Heart right ventricle (tissue), 16 donors: ENCODE data around the gene IL22RA1. TPM values are rescaled to one million over a fixed set of nuclear protein-coding genes. Genes with fewer than 3 reads are reported as not detected.

Experiments used
- ATAC-seq, 8 donors: fragments of 200-7000 bp; cut with Tn5 transposase; one replicate each; pipeline ENCODE4 v1.9.1; 2020; ENCODE audit warnings: mild to moderate bottlenecking in 8 of 8, moderate library complexity in 8 of 8, moderate number of reproducible peaks in 1 of 8
- DNase-seq, 2 donors: peaks; one replicate each; pipeline ENCODE4 v3.0.0-alpha.2; 2020
- H3K27ac ChIP-seq, 10 donors: fragments of 200-600 bp; sonication (generic) in 2 of 10; one replicate each; pipeline versions ENCODE4 v1.5.0 to v1.8.0; 2020 to 2022; ENCODE audit warnings: mild to moderate bottlenecking in 3 of 10
- H3K27me3 ChIP-seq, 7 donors: fragments of 200-600 bp; one replicate each; pipeline ENCODE4 v1.8.0; 2021 to 2022; ENCODE audit warnings: mild to moderate bottlenecking in 2 of 7
- H3K36me3 ChIP-seq, 9 donors: fragments of 200-600 bp; sonication (generic) in 1 of 9; one replicate each; pipeline versions ENCODE4 v1.5.0 to v1.8.0; 2020 to 2022; ENCODE audit warnings: mild to moderate bottlenecking in 2 of 9
- H3K4me1 ChIP-seq, 9 donors: fragments of 200-600 bp; sonication (generic) in 1 of 9; one replicate each; pipeline versions ENCODE4 v1.5.0 to v1.8.0; 2020 to 2022; ENCODE audit warnings: mild to moderate bottlenecking in 4 of 9
- H3K4me3 ChIP-seq, 10 donors: fragments of 200-600 bp; sonication (generic) in 2 of 10; one replicate each; pipeline versions ENCODE4 v1.5.0 to v1.8.0; 2020 to 2022; ENCODE audit warnings: mild to moderate bottlenecking in 7 of 10, moderate library complexity in 2 of 10
- H3K9me3 ChIP-seq, 11 donors: fragments of 200-600 bp in 10 of 11; sonication (generic) in 2 of 11; one replicate each; pipeline versions ENCODE4 v1.5.0 to v1.8.0; 2013 to 2022; ENCODE audit warnings: mild to moderate bottlenecking in 2 of 11, control low read depth in 1 of 11, moderate library complexity in 1 of 11
- CTCF ChIP-seq, 9 donors: fragments of 200-600 bp; sonication (generic) in 2 of 9; IDR thresholded peaks; one replicate each; pipeline versions ENCODE4 v1.5.0 to v1.8.0; 2021 to 2022; ENCODE audit warnings: antibody characterized with exemption in 9 of 9, mild to moderate bottlenecking in 5 of 9, moderate library complexity in 1 of 9
- WGBS, 2 donors: extraction: QIAGEN DNeasy Blood & Tissue Kit; methylation state at CpG; one replicate each; pipeline ENCODE4 v1.1.7; 2013; ENCODE audit warnings: inconsistent platforms in 1 of 2; 5-methylcytosine and 5-hydroxymethylcytosine counted together
- intact Hi-C, 10 donors: fragments of 100-400 bp; cut with DNase I; formaldehyde crosslinking; loops; one replicate each; pipeline versions ENCODE4 v1.11.1 to v1.14.2; 2022
- polyA plus RNA-seq, 2 donors: library from polyadenylated mRNA; stranded (reverse); fragments of 200-250 nt; gene quantifications; one replicate each; pipeline ENCODE4 v1.2.3, GENCODE V29; 2013
- total RNA-seq, 10 donors: library from RNA; stranded (reverse); fragmentation: NEBNext Ultra II Directional in 3 of 10; extraction: Animal tissue kit (Norgen Biotek cat#: 25700) in 3 of 10; gene quantifications; one replicate each; pipeline versions ENCODE4 v1.2.1 to v1.2.4, GENCODE V29; 2021 to 2023
- donor health status: Arrhythmogenic right ventricular cardiomyopathy.
- donor health status: ischemic (EF 13 %, LVEDD 7.1; RV severe dilation, severe dysfunction).
- donor health status: healthy with polysubstance abuse.
- donor health status: DM: no; HTN: yes; CAD: no.
- donor health status: DM: no; HTN: no; CAD: no.
- donor health status: ischemic (EF 25% LVEDD 6.9; RV normal size, moderate dysfunction).
- donor health status: ischemic (EF 25% LVEDD 5.7; RV mildly dilated, moderate dysfunction).
- donor health status: healthy.
- donor health status: DM: yes; HTN: yes; CAD: no.
- donor health status: Ischemic cardiomyopathy.
- donor health status: ischemic (EF 35%, LVEDD 5.7; RV mildly dilated, moderate dysfunction).
- donor health status: nonischemic (EF 11% LVEDD 7.7; RV severe dilation, severe dysfunction).
- donor health status: DM: yes; HTN: yes; CAD: no.
- donor health status: PGD.
- donor health status: ischemic (EF 29% LVEDD 5.4; RV normal size, mild dysfunction).
- donor health status: nonischemic (EF 23%, LVEDD 6.1; RV moderate dilation, normal function).

Gene IL22RA1
- total and polyA plus RNA-seq, 12 donors = 0.07 to 1.6 (median 0.29) TPM; not detected in 1

- WGBS, 2 donors = 22 to 26% methylated on average over 6 of the region's 6 CpGs
- Histone ChIP-seq H3K4me3 (no peak overlapping the region), H3K27me3 (no peaks in the 10 kb centered on the region), H3K27ac (peak overlapping the region in 9 of 10 donors; percentile 25 to 80 (median 67)), H3K36me3 (no peaks in the 10 kb centered on the region), H3K9me3 (peaks cover 0 to 16% (median 4%) of the 10 kb centered on the region in 11 donors), H3K4me1 (peaks cover 0 to 16% (median 11%) of the 10 kb centered on the region in 9 donors)
- peak in 1 of 2 donors; percentile 43 for DNase-seq
- peak; percentile 44 to 90 (median 78) for ATAC-seq
- intact Hi-C loops = loop anchor here in 1 of 10 donors (10.0 kb wide), 1 partner anchor 171 kb away; the partner anchor contains the start of gene PNRC2
- no peak for TF ChIP-seq CTCF (IDR thresholded peaks at IDR 0.05)
Observed at GRCh38 chr1:24126018-24126671, 16.8 kb downstream of the IL22RA1 start.

- Histone ChIP-seq H3K36me3 (no peaks in the 10 kb centered on the region), H3K4me3 (no peak overlapping the region), H3K27ac (peak overlapping the region in 9 of 10 donors; percentile 25 to 80 (median 67)), H3K27me3 (no peaks in the 10 kb centered on the region), H3K9me3 (peaks cover 0 to 9% (median 0%) of the 10 kb centered on the region in 11 donors), H3K4me1 (peaks cover 0 to 23% (median 15%) of the 10 kb centered on the region in 9 donors)
- no peak for ATAC-seq
- WGBS, 2 donors = 78 to 85% methylated on average over 4 of the region's 4 CpGs
- TF ChIP-seq CTCF (IDR thresholded peaks at IDR 0.05) = no peak
- intact Hi-C loops = loop anchor here in 1 of 10 donors (10.0 kb wide), 1 partner anchor 171 kb away; the partner anchor contains the start of gene PNRC2
- DNase-seq = no peak
Observed at GRCh38 chr1:24125456-24125855, 17.5 kb downstream of the IL22RA1 start.

- Histone ChIP-seq H3K36me3 (no peaks in the 10 kb centered on the region), H3K4me1 (peaks cover 0 to 28% (median 18%) of the 10 kb centered on the region in 9 donors), H3K27me3 (no peaks in the 10 kb centered on the region), H3K27ac (peak overlapping the region in 2 of 10 donors; percentile 72 to 80), H3K4me3 (no peak overlapping the region), H3K9me3 (peaks cover 0 to 4% (median 0%) of the 10 kb centered on the region in 11 donors)
- DNase-seq (no peak), ATAC-seq (no peak)
- intact Hi-C loops = loop anchor here in 1 of 10 donors (10.0 kb wide), 1 partner anchor 170 kb away; the partner anchor contains the start of gene PNRC2
- TF ChIP-seq CTCF (IDR thresholded peaks at IDR 0.05) = no peak
- 84 to 85% methylated on average over 2 of the region's 2 CpGs for WGBS, 2 donors
Observed at GRCh38 chr1:24124980-24125379, 18.0 kb downstream of the IL22RA1 start.

- Histone ChIP-seq H3K27me3 (peaks cover 0 to 5% (median 0%) of the 10 kb centered on the region in 7 donors), H3K4me1 (peaks cover 0 to 34% (median 23%) of the 10 kb centered on the region in 9 donors), H3K27ac (no peak overlapping the region), H3K36me3 (no peaks in the 10 kb centered on the region), H3K9me3 (no peaks in the 10 kb centered on the region), H3K4me3 (no peak overlapping the region)
- no peak for TF ChIP-seq CTCF (IDR thresholded peaks at IDR 0.05)
- WGBS, 2 donors = 91 to 94% methylated on average over 6 of the region's 6 CpGs
- DNase-seq (no peak), ATAC-seq (no peak)
- intact Hi-C loops = loop anchor here in 1 of 10 donors (10.0 kb wide), 1 partner anchor 169 kb away; the partner anchor contains the start of gene PNRC2
Observed at GRCh38 chr1:24123611-24124010, 19.3 kb downstream of the IL22RA1 start.
